Ovary (tissue), 9 donors: Measurements from ENCODE around the gene UBC. TPM values are rescaled to one million over a fixed set of nuclear protein-coding genes. Genes with fewer than 3 reads are reported as not detected.

Source experiments
- DNase-seq, 5 donors: peaks; one replicate each; pipeline ENCODE4 v3.0.0-alpha.2; 2019 to 2020
- H3K27ac ChIP-seq, 2 donors: fragments of 200-600 bp; one replicate each; pipeline versions ENCODE4 v1.5.1 to v1.8.0; 2019 to 2022
- H3K27me3 ChIP-seq: fragments of 200-600 bp; one replicate; pipeline ENCODE4 v1.8.0; 2022
- H3K36me3 ChIP-seq: fragments of 200-600 bp; sonication (generic); one replicate; pipeline ENCODE4 v1.5.1; 2019
- H3K4me1 ChIP-seq: one replicate; pipeline ENCODE4 v1.8.1; 2013; ENCODE audit warnings: mild to moderate bottlenecking, moderate library complexity; ENCODE audit not compliant: insufficient read depth
- H3K4me3 ChIP-seq: fragments of 200-600 bp; sonication (generic); one replicate; pipeline ENCODE4 v1.5.1; 2017
- H3K9me3 ChIP-seq, 2 donors: fragments of 200-600 bp in 1 of 2; sonication (generic) in 1 of 2; one replicate each; pipeline versions ENCODE4 v1.5.1 to v1.8.1; 2013 to 2019; ENCODE audit warnings: mild to moderate bottlenecking in 1 of 2, moderate library complexity in 1 of 2
- CTCF ChIP-seq, 3 donors: fragments of 450-650 bp in 2 of 3; fragments of 200-600 bp in 1 of 3; IDR thresholded peaks; one replicate each; pipeline versions ENCODE4 v1.5.1 to v1.8.0; 2016 to 2022; ENCODE audit warnings: antibody characterized with exemption in 3 of 3, mild to moderate bottlenecking in 1 of 3
- EP300 ChIP-seq: sonication (generic); formaldehyde crosslinking; IDR thresholded peaks from one replicate; pipeline ENCODE4 v1.6.1; 2017; ENCODE audit warnings: antibody characterized with exemption
- POLR2A ChIP-seq: fragments of 450-650 bp; IDR thresholded peaks from one replicate; pipeline ENCODE4 v1.6.1; 2017; ENCODE audit warnings: antibody characterized with exemption, mild to moderate bottlenecking, moderate library complexity
- WGBS, 3 donors: extraction: QIAGEN DNeasy Blood & Tissue Kit in 1 of 3; methylation state at CpG; one replicate each; pipeline versions ENCODE4 v1.1.5 to v1.1.7; 2013 to 2017; 5-methylcytosine and 5-hydroxymethylcytosine counted together
- intact Hi-C, 4 donors: fragments of 100-400 bp; cut with DNase I; formaldehyde crosslinking; loops; one replicate each; pipeline versions ENCODE4 v1.11.0 to v1.15.1; 2022 to 2023
- polyA plus RNA-seq, 2 donors: library from polyadenylated mRNA; stranded (reverse); fragments of 200-250 nt in 1 of 2; fragments of 350-450 nt in 1 of 2; fragmentation: Illumina TruSeq in 1 of 2; extraction: RNeasy Lipid Tissue Mini Kit (QIAGEN cat#74804) in 1 of 2; gene quantifications; one replicate each; pipeline ENCODE4 v1.2.3, GENCODE V29; 2013 to 2014
- total RNA-seq, 7 donors: library from RNA; depleted of rRNA in 2 of 7; stranded (reverse); fragments of >200 nt in 2 of 7; fragmentation: NEBNext Ultra II Directional in 3 of 7; extraction: Animal tissue kit (Norgen Biotek cat#: 25700) in 3 of 7; gene quantifications; one replicate each; pipeline versions ENCODE4 v1.1.0 to v1.2.4, GENCODE V29; 2016 to 2023
- donor health status: DM: no; HTN: no; CAD: no; lungs with moderate emphysema.
- donor health status: DM: no; HTN: no; CAD: no.
- donor health status: Bipolar disorder and iron deficiency.
- donor health status: DM: yes; HTN: yes; CAD: no.
- donor health status: DM: no; HTN: no; CAD: no.
- donor health status: DM: yes; HTN: yes; CAD: no.

UBC gene
- total and polyA plus RNA-seq, 9 donors = 775 to 1,330 (median 837) TPM

- 86 to 88% (median 88%) methylated on average over 10 of the region's 10 CpGs for WGBS, 3 donors
- H3K9me3 ChIP-seq = no peaks in the 10 kb centered on the region
- H3K27ac ChIP-seq = no peak overlapping the region
- H3K36me3 ChIP-seq = no peaks in the 10 kb centered on the region
- H3K4me3 ChIP-seq = no peak overlapping the region
- DNase-seq = no peak
- TF ChIP-seq CTCF (IDR thresholded peaks at IDR 0.05) (no peak), POLR2A (no peak), EP300 (no peak)
- no peaks in the 10 kb centered on the region for H3K4me1 ChIP-seq
- no peaks in the 10 kb centered on the region for H3K27me3 ChIP-seq
- intact Hi-C loops = no loop called here
Observed at GRCh38 chr12:124946447-124946793, 32.0 kb upstream of the UBC start.

- Histone ChIP-seq H3K27me3 (no peaks in the 10 kb centered on the region), H3K4me3 (no peak overlapping the region), H3K27ac (peak overlapping the region; percentile 90 to 91), H3K9me3 (no peaks in the 10 kb centered on the region), H3K36me3 (no peaks in the 10 kb centered on the region), H3K4me1 (peaks cover 3% of the 10 kb centered on the region)
- no peak for DNase-seq
- 35 to 69% (median 63%) methylated on average over 7 of the region's 7 CpGs for WGBS, 3 donors
- no peak for TF ChIP-seq POLR2A
- no peak for TF ChIP-seq CTCF (IDR thresholded peaks at IDR 0.05)
- no peak for TF ChIP-seq EP300
- intact Hi-C loops = no loop called here
Observed at GRCh38 chr12:124941170-124941527, 26.7 kb upstream of the UBC start.

GRCh38 chr12:124940393-124941169, 26.1 kb upstream of the UBC start:
- intact Hi-C loops = no loop called here
- Histone ChIP-seq H3K9me3 (no peaks in the 10 kb centered on the region), H3K4me1 (peaks cover 3% of the 10 kb centered on the region), H3K27me3 (no peaks in the 10 kb centered on the region), H3K4me3 (peak overlapping the region; percentile 53), H3K36me3 (no peaks in the 10 kb centered on the region), H3K27ac (peak overlapping the region; percentile 90 to 91)
- peak; percentile 86 to 89 (median 89) for DNase-seq
- WGBS, 3 donors = 2 to 6% (median 5%) methylated on average over 27 of the region's 27 CpGs
- TF ChIP-seq EP300 (no peak), CTCF (IDR thresholded peaks at IDR 0.05) (peak; percentile 87 to 93 (median 91)), POLR2A (no peak)

- Histone ChIP-seq H3K27me3 (no peaks in the 10 kb centered on the region), H3K36me3 (no peaks in the 10 kb centered on the region), H3K27ac (peak overlapping the region; percentile 90 to 91), H3K9me3 (no peaks in the 10 kb centered on the region), H3K4me3 (peak overlapping the region; percentile 53), H3K4me1 (peaks cover 3% of the 10 kb centered on the region)
- TF ChIP-seq EP300 (no peak), POLR2A (no peak), CTCF (IDR thresholded peaks at IDR 0.05) (no peak)
- DNase-seq = no peak
- intact Hi-C loops = no loop called here
- 0 to 1% (median 1%) methylated on average over 8 of the region's 8 CpGs for WGBS, 3 donors
Observed at GRCh38 chr12:124940143-124940392, 25.6 kb upstream of the UBC start.
